HG02623 (cell line): ENCODE data around the gene NOP10.
"Not testable (repeated sequence)": the region's sequence is repeated elsewhere in the genome, so short reads cannot be mapped to it uniquely, and the experiment has no call there.

Experiments
- ATAC-seq: cut with Tn5 transposase; IDR thresholded peaks from one replicate; pipeline ENCODE4 v1.9.1; 2021; ENCODE audit warnings: moderate library complexity; ENCODE audit not compliant: unreplicated experiment

The NOP10 gene

GRCh38 chr15:34342737-34343575, at the start of gene NOP10, which contains the start of gene NUTM1:
Gene NOP10 (minus strand): TSS chr15:34343136. CDS start chr15:34343073, 63 bp downstream.
Gene NUTM1 (plus strand): TSS chr15:34343315. CDS start chr15:34343697, 382 bp downstream.
- ATAC-seq: peak; percentile 84

GRCh38 chr15:34389594-34390086, 46.7 kb upstream of the NOP10 start:
- ATAC-seq: not testable (repeated sequence)

- ATAC-seq: not testable (repeated sequence)
Observed at GRCh38 chr15:34381829-34382521, 39.0 kb upstream of the NOP10 start.

- ATAC-seq: not testable (repeated sequence)
Observed at GRCh38 chr15:34380491-34380890, 37.6 kb upstream of the NOP10 start.

GRCh38 chr15:34376856-34377255, 33.9 kb upstream of the NOP10 start:
- ATAC-seq: no peak

- ATAC-seq: not testable (repeated sequence)
Observed at GRCh38 chr15:34375541-34375940, 32.6 kb upstream of the NOP10 start.

GRCh38 chr15:34374816-34375215, 31.9 kb upstream of the NOP10 start:
- no peak for ATAC-seq

GRCh38 chr15:34373951-34374350, 31.0 kb upstream of the NOP10 start:
- ATAC-seq: no peak

GRCh38 chr15:34370643-34371042, 27.7 kb upstream of the NOP10 start:
- no peak for ATAC-seq

GRCh38 chr15:34370129-34370528, 27.2 kb upstream of the NOP10 start:
- ATAC-seq: no peak

- peak; percentile 69 for ATAC-seq
Observed at GRCh38 chr15:34367101-34368081, 24.5 kb upstream of the NOP10 start, which contains the start of gene LPCAT4. Gene LPCAT4 (minus strand): TSS chr15:34367196. CDS start chr15:34367100, 96 bp downstream.

- ATAC-seq: no peak
Observed at GRCh38 chr15:34366271-34367065, 23.5 kb upstream of the NOP10 start.

GRCh38 chr15:34365836-34366235, 22.9 kb upstream of the NOP10 start:
- ATAC-seq: no peak

GRCh38 chr15:34365091-34365825, 22.3 kb upstream of the NOP10 start:
- no peak for ATAC-seq

GRCh38 chr15:34364041-34364440, 21.1 kb upstream of the NOP10 start:
- no peak for ATAC-seq

- ATAC-seq: no peak
Observed at GRCh38 chr15:34362047-34362773, 19.3 kb upstream of the NOP10 start.

- ATAC-seq: no peak
Observed at GRCh38 chr15:34361278-34361677, 18.3 kb upstream of the NOP10 start.

- no peak for ATAC-seq
Observed at GRCh38 chr15:34360298-34360697, 17.4 kb upstream of the NOP10 start.
